HG03045 (cell line): ENCODE data around the gene SPDYE17.
"Not testable (repeated sequence)": the region's sequence is repeated elsewhere in the genome, so short reads cannot be mapped to it uniquely, and the experiment has no call there.

ENCODE experiments used
- ATAC-seq: cut with Tn5 transposase; IDR thresholded peaks from one replicate; pipeline ENCODE4 v1.9.1; 2021; ENCODE audit warnings: mild to moderate bottlenecking, moderate library complexity; ENCODE audit not compliant: unreplicated experiment

SPDYE17 gene

GRCh38 chr7:76974793-76975579, 57.2 kb downstream of the SPDYE17 start:
- ATAC-seq = not testable (repeated sequence)

GRCh38 chr7:76974336-76974735, 57.8 kb downstream of the SPDYE17 start:
- not testable (repeated sequence) for ATAC-seq

GRCh38 chr7:76972391-76972790, 59.8 kb downstream of the SPDYE17 start:
- not testable (repeated sequence) for ATAC-seq
